A673 (cell line): ENCODE data around the gene BET1. TPM values are rescaled to one million over a fixed set of nuclear protein-coding genes. Genes with fewer than 3 reads are reported as not detected.

Experiments used
- BruUV-seq: library from RNA; stranded (reverse); fragments of 400-500 nt; replicated peaks from 2 replicates; lab custom pipeline; 2021; lab: Mats Ljungman, UMichigan
- CTCF ChIA-PET: fragments of 300-600 bp; sonication (Branson Sonifier 250); formaldehyde crosslinking; loops from one replicate; lab custom pipeline; 2022; ENCODE audit warnings: antibody characterized with exemption; lab: Charles Lee
- POLR2A ChIA-PET: fragments of 300-600 bp; sonication (Branson Sonifier 250); formaldehyde crosslinking; loops from one replicate; lab custom pipeline; 2022; ENCODE audit warnings: antibody characterized with exemption; ENCODE audit not compliant: low non-redundant PET; lab: Charles Lee
- DNase-seq: peaks from one replicate; pipeline ENCODE4 v3.0.0-alpha.2; 2015; ENCODE audit warnings: low spot score
- H3K27ac ChIP-seq: fragments of 200-600 bp; sonication (generic); 2 replicates; pipeline ENCODE4 v1.5.1; 2016; ENCODE audit warnings: mixed run types, low read depth, mild to moderate bottlenecking, mixed read lengths, antibody characterized with exemption, low read length; ENCODE audit not compliant: poor library complexity, severe bottlenecking
- H3K27me3 ChIP-seq: fragments of 200-600 bp; sonication (generic); replicated peaks from 2 replicates; pipeline ENCODE4 v1.6.1; 2017; ENCODE audit warnings: mixed run types, low read depth, mild to moderate bottlenecking, mixed read lengths, antibody characterized with exemption, low read length; ENCODE audit not compliant: insufficient read depth, poor library complexity
- H3K36me3 ChIP-seq: fragments of 200-600 bp; sonication (generic); 2 replicates; pipeline ENCODE4 v1.6.1; 2016; ENCODE audit warnings: mixed run types, mild to moderate bottlenecking, mixed read lengths, antibody characterized with exemption, low read length; ENCODE audit not compliant: insufficient read depth, poor library complexity, severe bottlenecking
- H3K4me1 ChIP-seq: fragments of 200-600 bp; sonication (generic); 2 replicates; pipeline ENCODE4 v1.6.1; 2017; ENCODE audit warnings: mixed run types, mild to moderate bottlenecking, mixed read lengths, antibody characterized with exemption, low read length; ENCODE audit not compliant: insufficient read depth, poor library complexity, severe bottlenecking
- H3K4me3 ChIP-seq: fragments of 200-600 bp; sonication (generic); 2 replicates; pipeline ENCODE4 v1.5.1; 2016; ENCODE audit warnings: low read depth, mixed run types, mild to moderate bottlenecking, mixed read lengths, low read length; ENCODE audit not compliant: poor library complexity, severe bottlenecking
- H3K9me3 ChIP-seq: fragments of 200-600 bp; sonication (generic); 2 replicates; pipeline ENCODE4 v1.6.1; 2016; ENCODE audit warnings: mixed run types, low read depth, mild to moderate bottlenecking, mixed read lengths, antibody characterized with exemption, low read length; ENCODE audit not compliant: poor library complexity, severe bottlenecking
- CTCF ChIP-seq: fragments of 300-800, 200-600 bp; sonication (generic); conservative IDR thresholded peaks from 2 replicates; pipeline ENCODE4 v1.5.1; 2017; ENCODE audit warnings: low read depth, mild to moderate bottlenecking, antibody characterized with exemption, low read length, moderate library complexity, mixed read lengths
- EZH2 ChIP-seq: fragments of 200-600 bp; sonication (generic); IDR thresholded peaks from 2 replicates; pipeline ENCODE4 v1.6.1; 2017; ENCODE audit warnings: borderline replicate concordance, low read depth, mild to moderate bottlenecking, mixed read lengths, antibody characterized with exemption, low read length; ENCODE audit not compliant: poor library complexity, severe bottlenecking
- intact Hi-C: fragments of 100-400 bp; cut with micrococcal nuclease; formaldehyde crosslinking; loops from one replicate; pipeline ENCODE4 v1.10.0; 2022; ENCODE audit not compliant: unreplicated experiment
- total RNA-seq: library from RNA; stranded (reverse); gene quantifications from 2 replicates; pipeline ENCODE4 v1.2.3, GENCODE V29; 2021

The BET1 gene
- total RNA-seq, 1 experiment from 2014 or later, result 19.2 TPM

GRCh38 chr7:94003446-94004023, 620 bp downstream of the BET1 start:
- peak overlapping the region; percentile 95 for H3K4me3 ChIP-seq
- intact Hi-C loops, result loop anchor here (10.0 kb wide), 1 partner anchor 221 kb away; no protein-coding TSS in a partner anchor
- H3K27ac ChIP-seq, result peak overlapping the region; percentile 81
- TF ChIP-seq EZH2 (no peak), CTCF (no peak)
- POLR2A ChIA-PET, result no interaction called here
- no peaks in the 10 kb centered on the region for H3K36me3 ChIP-seq
- CTCF ChIA-PET, result no interaction called here
- no peaks in the 10 kb centered on the region for H3K27me3 ChIP-seq
- no peaks in the 10 kb centered on the region for H3K9me3 ChIP-seq
- peak; percentile 12 for DNase-seq
- H3K4me1 ChIP-seq, result peaks cover 10% of the 10 kb centered on the region
- BruUV-seq, result TSS peak; percentile 87

GRCh38 chr7:94001396-94001795, 2.8 kb downstream of the BET1 start:
- Histone ChIP-seq H3K36me3 (peaks cover 5% of the 10 kb centered on the region), H3K27me3 (no peaks in the 10 kb centered on the region), H3K4me1 (peaks cover 10% of the 10 kb centered on the region), H3K27ac (no peak overlapping the region), H3K9me3 (no peaks in the 10 kb centered on the region), H3K4me3 (no peak overlapping the region)
- DNase-seq, result no peak
- CTCF ChIA-PET, result no interaction called here
- intact Hi-C loops, result loop anchor here (10.0 kb wide), 1 partner anchor 223 kb away; no protein-coding TSS in a partner anchor
- POLR2A ChIA-PET, result no interaction called here
- no TSS peak for BruUV-seq
- TF ChIP-seq CTCF, result no peak

DNA sequence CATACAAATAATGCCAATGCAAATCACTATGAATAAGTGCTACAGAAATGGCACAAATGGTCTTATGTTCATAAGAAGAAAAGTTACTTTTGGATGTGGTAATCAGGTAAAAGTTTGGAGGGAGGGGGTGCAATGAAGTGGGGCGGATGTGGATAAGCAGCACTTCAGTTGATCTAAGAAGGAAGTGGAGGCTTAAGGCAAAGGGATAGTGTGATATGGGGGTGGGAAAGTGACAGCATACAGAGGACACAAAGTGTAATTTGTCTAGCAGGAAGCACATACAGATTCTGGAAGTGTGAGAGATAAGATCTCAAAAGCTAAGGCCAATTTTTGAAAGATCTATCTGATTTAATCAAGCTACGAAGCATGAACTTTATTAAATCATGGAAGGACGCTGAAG, 6.3 kb downstream of the BET1 start:
- H3K4me3 ChIP-seq, result no peak overlapping the region
- H3K36me3 ChIP-seq, result peaks cover 12% of the 10 kb centered on the region
- H3K4me1 ChIP-seq, result peaks cover 5% of the 10 kb centered on the region
- no TSS peak for BruUV-seq
- ChIA-PET CTCF (no interaction called here), POLR2A (no interaction called here)
- TF ChIP-seq EZH2, result no peak
- TF ChIP-seq CTCF, result no peak
- no peaks in the 10 kb centered on the region for H3K27me3 ChIP-seq
- intact Hi-C loops, result no loop called here
- no peak overlapping the region for H3K27ac ChIP-seq
- no peaks in the 10 kb centered on the region for H3K9me3 ChIP-seq
- no peak for DNase-seq
